ENCODE results near the gene WDR33. TPM values are rescaled to one million over a fixed set of nuclear protein-coding genes. Genes with fewer than 3 reads are reported as not detected.

The WDR33 gene
- total RNA-seq, 2 donors from 2014 or later, result 69.2 to 71.7 TPM

GRCh38 chr2:127661949-127662510 lies 148.9 kb downstream of the WDR33 start:
- Mint-ChIP-seq H3K27ac (no peak overlapping the region), H3K36me3 (ENCODE audit: insufficient read depth in 2 of 2) (no peaks in the 10 kb centered on the region), H3K4me1 (ENCODE audit: low read depth) (peaks cover 3% of the 10 kb centered on the region), H3K27me3 (ENCODE audit: low read depth) (peaks cover 37% of the 10 kb centered on the region), H3K9me3 (no peaks in the 10 kb centered on the region), H3K4me3 (no peak overlapping the region)
- ATAC-seq (replicated peaks in 1 of 2) (no peak), DNase-seq (no peak)

DNA sequence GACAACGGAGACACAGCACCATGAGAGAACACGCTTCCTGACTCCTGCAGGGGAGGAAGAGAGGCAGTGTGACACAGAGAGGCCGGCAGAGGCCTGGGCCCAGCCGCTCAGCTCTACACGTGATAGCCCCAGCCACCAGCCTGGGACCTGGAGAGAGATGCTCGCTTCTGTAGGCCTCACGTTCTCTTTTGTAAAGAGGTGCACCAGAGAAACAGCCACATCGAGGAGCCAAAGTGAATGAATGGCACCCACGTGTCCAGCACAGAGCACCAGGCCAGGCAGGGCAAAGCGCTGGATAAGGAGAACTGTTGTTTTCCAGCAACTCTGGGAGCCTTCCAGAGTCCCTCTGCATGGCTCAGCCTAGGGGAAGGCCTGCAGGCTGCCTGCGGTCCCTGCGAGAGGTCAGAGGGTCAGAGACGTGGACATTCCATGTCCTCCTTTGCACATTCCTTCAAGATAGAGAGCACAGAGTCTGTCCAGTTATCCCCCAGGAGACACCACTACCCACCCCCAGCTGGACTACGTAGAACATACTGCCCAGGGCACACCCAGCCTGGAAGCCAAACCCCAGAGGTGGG lies 149.8 kb downstream of the WDR33 start:
- H3K4me3 Mint-ChIP-seq, result no peak overlapping the region
- H3K27me3 Mint-ChIP-seq (ENCODE audit: low read depth), result peaks cover 28% of the 10 kb centered on the region
- no peak for ATAC-seq (replicated peaks in 1 of 2)
- H3K27ac Mint-ChIP-seq, result no peak overlapping the region
- H3K9me3 Mint-ChIP-seq, result no peaks in the 10 kb centered on the region
- no peaks in the 10 kb centered on the region for H3K36me3 Mint-ChIP-seq (ENCODE audit: insufficient read depth in 2 of 2)
- no peak for DNase-seq
- H3K4me1 Mint-ChIP-seq (ENCODE audit: low read depth), result peaks cover 3% of the 10 kb centered on the region

DNA sequence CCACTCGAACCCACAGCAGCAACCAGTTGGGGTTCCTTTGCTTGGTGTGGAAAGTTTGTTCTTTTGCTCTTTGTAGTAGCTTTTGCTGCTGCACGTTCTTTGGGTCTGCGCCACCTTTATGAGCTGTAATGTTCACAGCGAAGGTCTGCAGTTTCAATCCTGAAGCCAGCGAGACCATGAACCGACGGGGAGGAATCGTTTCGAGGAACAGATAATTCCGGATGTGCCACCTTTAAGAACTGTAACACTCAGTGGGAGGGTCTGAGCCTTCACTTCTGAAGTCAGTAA lies 150.7 kb downstream of the WDR33 start:
- H3K27ac Mint-ChIP-seq, result no peak overlapping the region
- peaks cover 19% of the 10 kb centered on the region for H3K27me3 Mint-ChIP-seq (ENCODE audit: low read depth)
- no peak overlapping the region for H3K4me3 Mint-ChIP-seq
- ATAC-seq (replicated peaks in 1 of 2), result no peak
- no peaks in the 10 kb centered on the region for H3K36me3 Mint-ChIP-seq (ENCODE audit: insufficient read depth in 2 of 2)
- DNase-seq, result no peak
- H3K9me3 Mint-ChIP-seq, result no peaks in the 10 kb centered on the region
- peaks cover 3% of the 10 kb centered on the region for H3K4me1 Mint-ChIP-seq (ENCODE audit: low read depth)

- H3K4me3 Mint-ChIP-seq, result no peak overlapping the region
- H3K27ac Mint-ChIP-seq, result no peak overlapping the region
- H3K36me3 Mint-ChIP-seq (ENCODE audit: insufficient read depth in 2 of 2), result no peaks in the 10 kb centered on the region
- H3K9me3 Mint-ChIP-seq, result no peaks in the 10 kb centered on the region
- DNase-seq (no peak), ATAC-seq (replicated peaks in 1 of 2) (no peak)
- H3K4me1 Mint-ChIP-seq (ENCODE audit: low read depth), result peaks cover 3% of the 10 kb centered on the region
- H3K27me3 Mint-ChIP-seq (ENCODE audit: low read depth), result peaks cover 14% of the 10 kb centered on the region
Measured at GRCh38 chr2:127659408-127660290, 151.3 kb downstream of the WDR33 start.

GRCh38 chr2:127658641-127659407 lies 152.1 kb downstream of the WDR33 start:
- DNase-seq, result no peak
- ATAC-seq (replicated peaks in 1 of 2), result no peak
- peaks cover 3% of the 10 kb centered on the region for H3K4me1 Mint-ChIP-seq (ENCODE audit: low read depth)
- no peak overlapping the region for H3K4me3 Mint-ChIP-seq
- no peaks in the 10 kb centered on the region for H3K9me3 Mint-ChIP-seq
- peaks cover 10% of the 10 kb centered on the region for H3K27me3 Mint-ChIP-seq (ENCODE audit: low read depth)
- no peak overlapping the region for H3K27ac Mint-ChIP-seq
- no peaks in the 10 kb centered on the region for H3K36me3 Mint-ChIP-seq (ENCODE audit: insufficient read depth in 2 of 2)

- no peak for ATAC-seq (replicated peaks in 1 of 2)
- no peaks in the 10 kb centered on the region for H3K36me3 Mint-ChIP-seq (ENCODE audit: insufficient read depth in 2 of 2)
- no peaks in the 10 kb centered on the region for H3K4me1 Mint-ChIP-seq (ENCODE audit: low read depth)
- no peak overlapping the region for H3K27ac Mint-ChIP-seq
- no peak overlapping the region for H3K4me3 Mint-ChIP-seq
- peaks cover 3% of the 10 kb centered on the region for H3K27me3 Mint-ChIP-seq (ENCODE audit: low read depth)
- no peak for DNase-seq
- no peaks in the 10 kb centered on the region for H3K9me3 Mint-ChIP-seq
Measured at GRCh38 chr2:127658146-127658545, 152.8 kb downstream of the WDR33 start.

- Mint-ChIP-seq H3K36me3 (ENCODE audit: insufficient read depth in 2 of 2) (no peaks in the 10 kb centered on the region), H3K4me3 (no peak overlapping the region), H3K9me3 (no peaks in the 10 kb centered on the region), H3K27ac (no peak overlapping the region), H3K4me1 (ENCODE audit: low read depth) (no peaks in the 10 kb centered on the region), H3K27me3 (ENCODE audit: low read depth) (no peaks in the 10 kb centered on the region)
- ATAC-seq (replicated peaks in 1 of 2) (no peak), DNase-seq (no peak)
Measured at GRCh38 chr2:127657232-127657595, 153.8 kb downstream of the WDR33 start.

DNA sequence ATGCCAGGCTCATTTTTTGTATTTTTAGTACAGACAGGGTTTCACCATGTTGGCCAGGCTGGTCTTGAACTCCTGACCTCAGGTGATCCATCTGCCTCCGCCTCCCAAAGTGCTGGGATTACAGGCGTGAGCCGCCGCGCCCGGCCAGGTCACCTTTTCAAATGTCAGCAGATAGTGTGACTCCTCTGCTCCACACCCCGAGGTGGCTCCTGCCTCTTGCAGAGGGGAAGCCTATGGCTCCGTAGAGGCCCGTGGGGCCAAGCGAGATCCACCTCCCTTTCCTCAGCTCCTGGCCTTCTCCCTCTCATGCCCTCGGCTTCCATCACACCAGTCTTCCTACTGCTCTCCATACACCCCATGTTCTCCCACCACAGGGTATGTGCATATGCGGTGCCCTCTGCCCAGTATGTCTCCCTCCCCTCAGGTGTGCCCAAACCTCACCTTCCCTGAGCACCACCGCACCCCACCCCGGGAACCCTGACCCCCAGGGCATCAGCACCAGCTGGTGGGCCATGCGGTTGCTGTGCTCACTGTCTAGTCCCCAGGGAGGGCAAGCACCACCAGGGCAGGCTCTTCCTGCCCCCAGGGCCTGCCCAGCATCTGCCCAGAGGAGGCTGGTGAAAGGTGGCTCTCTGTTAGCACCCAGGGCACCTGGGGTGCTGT lies 154.3 kb downstream of the WDR33 start:
- Mint-ChIP-seq H3K36me3 (ENCODE audit: insufficient read depth in 2 of 2) (no peaks in the 10 kb centered on the region), H3K27ac (no peak overlapping the region), H3K4me3 (no peak overlapping the region), H3K4me1 (ENCODE audit: low read depth) (no peaks in the 10 kb centered on the region), H3K9me3 (no peaks in the 10 kb centered on the region), H3K27me3 (ENCODE audit: low read depth) (no peaks in the 10 kb centered on the region)
- DNase-seq (no peak), ATAC-seq (replicated peaks in 1 of 2) (no peak)

- H3K27ac Mint-ChIP-seq, result no peak overlapping the region
- H3K4me3 Mint-ChIP-seq, result no peak overlapping the region
- H3K27me3 Mint-ChIP-seq (ENCODE audit: low read depth), result no peaks in the 10 kb centered on the region
- H3K36me3 Mint-ChIP-seq (ENCODE audit: insufficient read depth in 2 of 2), result no peaks in the 10 kb centered on the region
- H3K4me1 Mint-ChIP-seq (ENCODE audit: low read depth), result no peaks in the 10 kb centered on the region
- no peak for ATAC-seq (replicated peaks in 1 of 2)
- no peaks in the 10 kb centered on the region for H3K9me3 Mint-ChIP-seq
- no peak for DNase-seq
Measured at GRCh38 chr2:127655209-127656073, 155.5 kb downstream of the WDR33 start.

DNA sequence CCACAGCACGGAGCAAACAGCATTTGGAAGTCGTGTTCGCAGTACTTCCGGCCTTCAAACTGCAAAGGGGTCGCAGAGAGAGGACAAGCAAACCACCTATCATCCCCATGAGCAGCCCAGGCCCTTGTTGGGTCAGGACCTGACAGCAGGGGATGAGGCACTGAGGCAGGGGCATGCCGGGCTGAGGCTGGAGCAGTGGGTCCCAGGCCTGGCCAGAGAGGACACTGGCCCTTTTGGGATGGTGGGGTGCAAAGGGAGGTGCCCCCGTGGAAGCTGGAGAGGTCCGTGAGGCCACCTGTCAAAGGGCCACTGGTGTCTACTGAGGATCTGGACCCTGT lies 156.2 kb downstream of the WDR33 start:
- Mint-ChIP-seq H3K4me1 (ENCODE audit: low read depth) (peaks cover 2% of the 10 kb centered on the region), H3K4me3 (no peak overlapping the region), H3K9me3 (no peaks in the 10 kb centered on the region), H3K36me3 (ENCODE audit: insufficient read depth in 2 of 2) (no peaks in the 10 kb centered on the region), H3K27me3 (ENCODE audit: low read depth) (no peaks in the 10 kb centered on the region), H3K27ac (no peak overlapping the region)
- ATAC-seq (replicated peaks in 1 of 2) (no peak), DNase-seq (no peak)

GRCh38 chr2:127654084-127654837 lies 156.7 kb downstream of the WDR33 start:
- no peak for ATAC-seq (replicated peaks in 1 of 2)
- H3K4me1 Mint-ChIP-seq (ENCODE audit: low read depth), result peaks cover 6% of the 10 kb centered on the region
- no peaks in the 10 kb centered on the region for H3K27me3 Mint-ChIP-seq (ENCODE audit: low read depth)
- no peak for DNase-seq
- H3K4me3 Mint-ChIP-seq, result no peak overlapping the region
- H3K27ac Mint-ChIP-seq, result no peak overlapping the region
- no peaks in the 10 kb centered on the region for H3K36me3 Mint-ChIP-seq (ENCODE audit: insufficient read depth in 2 of 2)
- no peaks in the 10 kb centered on the region for H3K9me3 Mint-ChIP-seq

Data from activated T-cell treated with anti-CD3 and anti-CD28 coated beads, Interleukin-2, amount 50 U/mL, for 72 hours (primary cell).